ENCODE measurements around the gene FNDC1. TPM values are rescaled to one million over a fixed set of nuclear protein-coding genes. Genes with fewer than 3 reads are reported as not detected.

Gene FNDC1
- total RNA-seq, 1 experiment from 2014 or later = not detected

- DNase-seq (no peak), ATAC-seq (no peak)
- Histone ChIP-seq H4K20me1 (ENCODE audit: low read length) (no peaks in the 10 kb centered on the region), H3K79me2 (ENCODE audit: low read length) (no peaks in the 10 kb centered on the region), H3K4me3 (ENCODE audit: low read length) (no peak overlapping the region), H2AFZ (ENCODE audit: low read length) (no peak overlapping the region), H3F3A (ENCODE audit: low read length, unreplicated experiment) (no peaks in the 10 kb centered on the region), H3K9ac (ENCODE audit: low read length) (no peak overlapping the region), H3K36me3 (ENCODE audit: low read depth, low read length) (no peaks in the 10 kb centered on the region), H3K27me3 (ENCODE audit: low read length) (peaks cover 70% of the 10 kb centered on the region), H3K4me1 (ENCODE audit: insufficient read depth, low read length) (no peaks in the 10 kb centered on the region), H3K9me3 (ENCODE audit: low read length) (no peaks in the 10 kb centered on the region), H3K9me2 (replicated peaks; ENCODE audit: low read length) (no peaks in the 10 kb centered on the region), H3K4me2 (ENCODE audit: low read length) (no peak overlapping the region), H3K27ac (ENCODE audit: low read length) (no peak overlapping the region)
- intact Hi-C loops (cut with micrococcal nuclease) = no loop called here
- CTCF ChIA-PET = no interaction called here
- BruUV-seq (replicated peaks) = no TSS peak
- TF ChIP-seq CTCF (conservative IDR thresholded peaks at IDR 0.05; ENCODE audit: low read depth, low read length) (no peak), EZH2phosphoT487 (IDR thresholded peaks at IDR 0.05; ENCODE audit: borderline replicate concordance, low read length) (no peak), EZH2 (IDR thresholded peaks at IDR 0.05; ENCODE audit: low read length, unreplicated experiment) (no peak)
- POLR2A ChIA-PET (ENCODE audit: unreplicated experiment) = no interaction called here
Measured at GRCh38 chr6:159212525-159213280, 43.5 kb downstream of the FNDC1 start.

GRCh38 chr6:159213405-159213804, 44.2 kb downstream of the FNDC1 start:
- Histone ChIP-seq H3K9me3 (ENCODE audit: low read length) (no peaks in the 10 kb centered on the region), H4K20me1 (ENCODE audit: low read length) (no peaks in the 10 kb centered on the region), H3K4me3 (ENCODE audit: low read length) (no peak overlapping the region), H2AFZ (ENCODE audit: low read length) (no peak overlapping the region), H3K27ac (ENCODE audit: low read length) (no peak overlapping the region), H3F3A (ENCODE audit: low read length, unreplicated experiment) (no peaks in the 10 kb centered on the region), H3K27me3 (ENCODE audit: low read length) (peaks cover 70% of the 10 kb centered on the region), H3K79me2 (ENCODE audit: low read length) (no peaks in the 10 kb centered on the region), H3K9me2 (replicated peaks; ENCODE audit: low read length) (no peaks in the 10 kb centered on the region), H3K9ac (ENCODE audit: low read length) (no peak overlapping the region), H3K4me1 (ENCODE audit: insufficient read depth, low read length) (no peaks in the 10 kb centered on the region), H3K4me2 (ENCODE audit: low read length) (no peak overlapping the region), H3K36me3 (ENCODE audit: low read depth, low read length) (no peaks in the 10 kb centered on the region)
- no peak for ATAC-seq
- ChIA-PET POLR2A (ENCODE audit: unreplicated experiment) (no interaction called here), CTCF (no interaction called here)
- no TSS peak for BruUV-seq (replicated peaks)
- no peak for DNase-seq
- TF ChIP-seq CTCF (conservative IDR thresholded peaks at IDR 0.05; ENCODE audit: low read depth, low read length) (no peak), EZH2phosphoT487 (IDR thresholded peaks at IDR 0.05; ENCODE audit: borderline replicate concordance, low read length) (no peak), EZH2 (IDR thresholded peaks at IDR 0.05; ENCODE audit: low read length, unreplicated experiment) (no peak)
- intact Hi-C loops (cut with micrococcal nuclease) = no loop called here

- no peaks in the 10 kb centered on the region for H3K9me2 ChIP-seq (replicated peaks; ENCODE audit: low read length)
- H3K4me1 ChIP-seq (ENCODE audit: insufficient read depth, low read length) = no peaks in the 10 kb centered on the region
- H3K27ac ChIP-seq (ENCODE audit: low read length) = no peak overlapping the region
- no peak overlapping the region for H3K4me2 ChIP-seq (ENCODE audit: low read length)
- ChIA-PET CTCF (no interaction called here), POLR2A (ENCODE audit: unreplicated experiment) (no interaction called here)
- H3F3A ChIP-seq (ENCODE audit: low read length, unreplicated experiment) = no peaks in the 10 kb centered on the region
- no peak overlapping the region for H2AFZ ChIP-seq (ENCODE audit: low read length)
- H3K4me3 ChIP-seq (ENCODE audit: low read length) = no peak overlapping the region
- BruUV-seq (replicated peaks) = no TSS peak
- no peak overlapping the region for H3K9ac ChIP-seq (ENCODE audit: low read length)
- H3K36me3 ChIP-seq (ENCODE audit: low read depth, low read length) = no peaks in the 10 kb centered on the region
- no peak for TF ChIP-seq EZH2phosphoT487 (IDR thresholded peaks at IDR 0.05; ENCODE audit: borderline replicate concordance, low read length)
- TF ChIP-seq CTCF (conservative IDR thresholded peaks at IDR 0.05; ENCODE audit: low read depth, low read length) = no peak
- TF ChIP-seq EZH2 (IDR thresholded peaks at IDR 0.05; ENCODE audit: low read length, unreplicated experiment) = no peak
- H3K27me3 ChIP-seq (ENCODE audit: low read length) = peaks cover 72% of the 10 kb centered on the region
- no peaks in the 10 kb centered on the region for H4K20me1 ChIP-seq (ENCODE audit: low read length)
- intact Hi-C loops (cut with micrococcal nuclease) = no loop called here
- DNase-seq (no peak), ATAC-seq (no peak)
- H3K9me3 ChIP-seq (ENCODE audit: low read length) = no peaks in the 10 kb centered on the region
- no peaks in the 10 kb centered on the region for H3K79me2 ChIP-seq (ENCODE audit: low read length)
Measured at GRCh38 chr6:159214281-159214680, 45.1 kb downstream of the FNDC1 start.
